T-helper 22 cell (primary cell): ENCODE measurements around the gene MED14.

Experiments
- DNase-seq: peaks from one replicate; pipeline ENCODE4 v3.0.0-alpha.2; 2020; ENCODE audit warnings: low read depth

MED14 gene

DNA sequence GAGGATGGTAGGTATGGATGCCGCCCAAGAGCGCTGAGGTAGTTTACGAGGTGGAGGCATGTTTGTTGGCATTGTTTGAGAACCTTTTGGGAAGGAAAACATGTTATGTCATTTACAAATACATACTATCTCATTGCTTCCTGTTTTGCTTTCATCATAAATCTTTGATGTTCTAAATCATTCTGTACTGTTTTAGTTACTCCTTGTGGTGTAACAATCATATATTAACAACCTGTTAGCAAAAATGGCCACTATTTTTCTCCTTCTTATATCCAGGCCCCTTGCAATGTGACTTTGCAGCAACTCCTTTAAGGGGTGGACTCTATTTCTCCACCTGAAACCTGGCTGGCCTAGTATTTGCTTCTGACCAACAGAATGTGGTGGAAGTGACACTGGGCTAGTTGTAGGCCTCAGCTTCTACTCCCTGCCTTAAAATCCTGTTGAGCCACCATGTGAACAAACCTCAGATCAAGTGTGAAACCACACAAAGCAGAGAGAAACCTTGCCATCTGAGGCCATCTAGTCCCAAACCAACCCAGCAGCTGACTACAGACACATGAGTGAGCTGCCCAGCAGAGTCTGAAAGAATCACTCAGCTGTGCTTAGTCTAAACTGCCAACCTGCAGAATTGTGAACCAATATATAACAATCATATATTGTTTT, 72.1 kb downstream of the MED14 start:
- DNase-seq: no peak

DNA sequence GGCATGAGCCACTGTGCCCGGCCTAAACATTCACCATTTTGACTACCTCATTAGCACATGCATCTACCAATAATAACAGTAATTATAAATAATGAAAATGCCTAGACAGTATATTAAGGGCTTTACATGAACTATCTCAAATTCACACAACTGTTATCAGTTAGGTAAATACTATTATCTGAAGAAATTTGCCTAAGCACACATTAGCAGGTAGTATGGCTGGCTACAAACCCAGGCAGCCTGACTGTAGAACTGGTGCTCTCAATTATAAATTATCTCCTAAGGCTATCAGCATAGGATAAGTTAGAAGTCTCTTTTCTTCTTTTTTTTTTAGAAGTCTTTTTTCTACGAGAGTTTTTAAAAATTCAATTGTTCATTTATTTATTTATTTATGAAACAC, 73.9 kb downstream of the MED14 start:
- no peak for DNase-seq

- DNase-seq: no peak
Observed at GRCh38 chrX:40660381-40660780, 75.0 kb downstream of the MED14 start.

DNA sequence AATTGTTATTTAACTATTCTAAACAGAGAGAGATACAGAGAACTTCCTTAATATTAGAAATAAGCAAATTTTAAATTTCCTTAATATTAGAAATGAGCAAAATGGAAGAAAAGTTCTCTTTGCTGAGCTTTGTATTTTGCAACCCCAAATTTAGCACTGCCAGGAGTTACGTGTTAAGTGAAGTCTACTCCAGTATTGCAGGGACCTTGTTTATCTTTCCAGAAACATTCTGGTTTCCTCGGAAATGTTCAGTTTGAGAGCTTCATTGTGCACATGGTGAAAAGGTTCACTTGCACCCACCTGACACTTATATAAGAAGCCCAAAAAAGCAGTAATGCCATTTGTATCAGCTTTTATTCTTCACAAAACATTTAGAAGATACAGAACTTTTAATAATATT, 81.8 kb downstream of the MED14 start:
- DNase-seq: no peak

GRCh38 chrX:40652664-40653063, 82.7 kb downstream of the MED14 start:
- no peak for DNase-seq

- DNase-seq: peak; percentile 49
Observed at GRCh38 chrX:40651620-40652223, 83.6 kb downstream of the MED14 start.

- DNase-seq: peak; percentile 92
Observed at GRCh38 chrX:40647307-40648197, 87.8 kb downstream of the MED14 start, which contains the start of gene CXorf38. Gene CXorf38, minus strand, starts transcription at chrX:40647561. Its CDS starts 41 bp downstream, at chrX:40647520.

- peak; percentile 22 for DNase-seq
Observed at GRCh38 chrX:40646489-40647306, 88.6 kb downstream of the MED14 start.

DNA sequence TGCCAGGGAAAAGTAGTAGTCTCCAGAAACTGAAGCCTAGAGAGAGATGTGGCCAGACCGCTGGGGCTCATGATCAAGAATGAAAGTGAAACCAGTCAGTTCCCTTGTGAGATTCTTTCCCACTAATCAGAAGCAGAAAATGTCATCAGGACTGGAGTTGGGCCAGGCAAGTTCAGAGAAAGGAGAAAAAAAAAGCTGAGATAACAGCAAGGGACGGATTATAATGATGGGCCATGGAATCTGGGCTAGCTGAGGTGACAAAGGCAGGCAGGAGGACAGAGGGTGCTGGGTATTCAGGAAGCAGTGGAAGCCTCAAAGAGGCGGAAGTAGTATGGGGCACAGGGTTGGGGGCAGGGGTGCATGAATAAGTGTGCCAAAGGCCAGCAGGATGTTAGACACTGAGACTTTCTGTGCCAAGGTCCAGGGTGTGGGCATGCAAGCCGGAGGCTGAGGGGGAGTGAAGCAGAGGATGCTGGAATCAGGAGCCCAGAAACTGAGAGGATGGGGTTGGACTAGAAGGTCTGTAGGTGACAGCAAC, 90.5 kb downstream of the MED14 start:
- DNase-seq: peak; percentile 39

GRCh38 chrX:40644176-40644575, 91.2 kb downstream of the MED14 start:
- no peak for DNase-seq

- no peak for DNase-seq
Observed at GRCh38 chrX:40637687-40638086, 97.7 kb downstream of the MED14 start.

DNA sequence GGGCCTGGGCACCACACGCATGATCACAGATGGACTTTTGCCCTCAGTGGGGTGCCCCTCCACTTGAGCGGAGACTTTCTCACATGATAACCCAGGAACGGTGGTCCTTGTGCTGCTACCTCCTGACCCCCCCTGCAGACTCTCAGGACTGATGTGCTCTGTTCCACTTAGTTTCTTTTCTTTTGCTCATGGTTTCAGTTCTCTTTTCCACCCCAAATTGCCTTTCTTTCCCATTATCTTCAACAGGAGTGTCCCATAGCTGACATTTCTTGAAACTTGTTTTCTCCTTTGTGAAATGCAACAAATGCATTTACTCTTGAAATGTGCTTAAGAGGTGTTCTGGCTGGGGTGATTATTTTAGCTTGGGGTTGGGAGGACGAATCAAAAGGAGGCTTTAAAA, 103.1 kb downstream of the MED14 start:
- DNase-seq: no peak

DNA sequence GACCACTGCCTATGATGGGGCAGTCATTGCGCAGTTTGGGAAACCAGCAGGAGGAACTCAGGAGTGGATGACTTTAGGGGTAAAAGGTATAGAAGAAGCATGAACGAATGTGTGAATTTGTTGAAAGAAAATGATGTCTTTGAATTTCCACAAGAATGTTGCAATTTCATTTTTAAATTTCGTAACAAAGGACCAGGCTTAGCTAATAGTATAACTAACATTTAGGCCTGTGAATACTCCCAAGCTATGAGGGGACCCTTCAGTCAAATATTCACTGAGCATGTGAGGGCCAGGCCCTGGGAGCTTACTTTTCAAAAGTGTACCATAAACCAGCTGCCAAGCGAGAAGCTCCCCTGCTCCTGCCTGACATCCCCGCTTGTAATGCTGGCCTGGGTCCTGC, 106.8 kb downstream of the MED14 start:
- DNase-seq: no peak

DNA sequence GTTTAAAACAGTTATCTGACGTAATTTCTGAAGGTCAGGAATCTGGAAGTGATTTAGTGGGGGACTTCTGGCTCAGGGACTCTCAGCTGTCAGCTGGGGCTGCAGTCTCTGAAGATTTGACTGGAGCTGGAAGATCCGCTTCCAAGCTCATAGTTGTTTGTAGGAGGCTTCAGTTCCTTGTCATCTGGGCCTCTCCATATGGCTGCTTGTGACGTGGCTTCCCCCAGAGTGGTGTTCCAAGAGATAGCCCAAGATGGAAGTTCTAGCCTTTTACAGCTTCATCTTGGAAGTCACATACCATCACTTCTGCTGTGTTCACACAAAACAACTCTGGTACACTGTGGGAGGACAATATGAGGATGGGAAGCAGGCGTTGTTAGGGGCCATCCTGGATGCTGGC, 110.0 kb downstream of the MED14 start:
- DNase-seq: no peak

GRCh38 chrX:40623665-40624064, 111.7 kb downstream of the MED14 start:
- DNase-seq: no peak

- DNase-seq: no peak
Observed at GRCh38 chrX:40623139-40623536, 112.2 kb downstream of the MED14 start, which contains the start of gene MPC1L. Gene MPC1L, plus strand, starts transcription at chrX:40623428. Its CDS starts 138 bp downstream, at chrX:40623566.

GRCh38 chrX:40622479-40623138, 112.7 kb downstream of the MED14 start:
- no peak for DNase-seq

DNA sequence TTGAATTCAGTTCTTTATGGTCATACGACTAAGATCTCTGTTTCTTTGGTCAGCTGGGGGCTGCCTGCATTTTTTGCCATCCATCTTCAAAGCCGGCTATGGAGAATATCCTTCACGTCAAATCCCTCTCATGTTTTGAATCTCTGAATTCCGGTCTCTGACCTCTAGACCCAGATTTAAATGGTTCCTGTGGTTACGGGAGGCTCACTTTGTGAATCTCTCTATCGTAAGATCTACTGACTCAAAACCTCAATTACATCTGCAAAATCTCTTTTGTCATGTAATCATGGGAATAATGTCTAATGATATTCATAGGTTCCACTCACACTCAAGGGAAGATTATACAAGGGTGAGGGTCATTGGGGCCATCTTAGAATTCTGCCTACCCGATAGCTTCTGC, 117.8 kb downstream of the MED14 start:
- no peak for DNase-seq

DNA sequence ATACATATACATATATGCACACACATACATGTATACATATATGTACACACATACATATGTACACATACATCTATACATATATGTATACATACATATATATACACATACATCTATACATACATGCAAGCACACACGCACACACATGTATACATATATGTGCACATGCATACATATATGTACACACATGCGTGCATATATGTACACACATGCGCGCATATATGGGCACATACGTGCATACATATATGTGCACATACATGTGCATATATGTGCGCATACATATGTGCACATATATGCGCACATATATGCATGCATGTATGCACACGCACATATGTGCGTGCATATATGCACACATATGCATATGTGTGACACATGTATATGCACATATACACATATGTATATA, 119.4 kb downstream of the MED14 start:
- DNase-seq: no peak

GRCh38 chrX:40612511-40612910, 122.8 kb downstream of the MED14 start:
- DNase-seq: no peak

GRCh38 chrX:40607381-40607780, 128.0 kb downstream of the MED14 start:
- no peak for DNase-seq
